Measurements from ENCODE around the gene ATP2A1. TPM values are rescaled to one million over a fixed set of nuclear protein-coding genes. Genes with fewer than 3 reads are reported as not detected.
A peak's percentile ranks its signal among the peaks of the same experiment; 100 is the strongest.

The ATP2A1 gene
- total RNA-seq, 1 donor = 0.36 TPM

GRCh38 chr16:28859326-28859725 is 19.0 kb upstream of the ATP2A1 start:
- peaks cover 3% of the 10 kb centered on the region for H4K20me1 ChIP-seq (ENCODE audit: insufficient read depth, low read length)
- H3K27me3 ChIP-seq (ENCODE audit: insufficient read depth, low read length) = no peaks in the 10 kb centered on the region
- no peaks in the 10 kb centered on the region for H3K9me3 ChIP-seq (ENCODE audit: low read depth, low read length)
- TF ChIP-seq CTCF (IDR thresholded peaks at IDR 0.05; ENCODE audit: extremely low read depth, low read depth, low read length) = no peak
- peaks cover 23% of the 10 kb centered on the region for H3K79me2 ChIP-seq (ENCODE audit: insufficient read depth, low read length)
- peak overlapping the region; percentile 8 for H3K27ac ChIP-seq (ENCODE audit: low read depth, low read length)
- DNase-seq (ENCODE audit: insufficient read length, low spot score, missing footprints) = peak; percentile 62
- no peak overlapping the region for H2AFZ ChIP-seq (ENCODE audit: low read length)
- peaks cover 6% of the 10 kb centered on the region for H3K4me1 ChIP-seq (ENCODE audit: insufficient read depth, low read length)
- H3K4me3 ChIP-seq (ENCODE audit: insufficient read depth, low read length) = no peak overlapping the region
- no peak overlapping the region for H3K4me2 ChIP-seq (ENCODE audit: insufficient read depth, low read length)
- no peaks in the 10 kb centered on the region for H3K36me3 ChIP-seq (ENCODE audit: insufficient read depth, low read length)

GRCh38 chr16:28863929-28864793 is 14.1 kb upstream of the ATP2A1 start:
- H2AFZ ChIP-seq (ENCODE audit: low read length) = peak overlapping the region; percentile 100
- DNase-seq (ENCODE audit: insufficient read length, low spot score, missing footprints) = peak; percentile 93
- peak overlapping the region; percentile 96 for H3K4me2 ChIP-seq (ENCODE audit: insufficient read depth, low read length)
- H3K79me2 ChIP-seq (ENCODE audit: insufficient read depth, low read length) = peaks cover 50% of the 10 kb centered on the region
- H3K36me3 ChIP-seq (ENCODE audit: insufficient read depth, low read length) = peaks cover 18% of the 10 kb centered on the region
- TF ChIP-seq CTCF (IDR thresholded peaks at IDR 0.05; ENCODE audit: extremely low read depth, low read depth, low read length) = no peak
- no peaks in the 10 kb centered on the region for H3K9me3 ChIP-seq (ENCODE audit: low read depth, low read length)
- peaks cover 16% of the 10 kb centered on the region for H3K4me1 ChIP-seq (ENCODE audit: insufficient read depth, low read length)
- H4K20me1 ChIP-seq (ENCODE audit: insufficient read depth, low read length) = peaks cover 19% of the 10 kb centered on the region
- H3K27ac ChIP-seq (ENCODE audit: low read depth, low read length) = peak overlapping the region; percentile 90
- peak overlapping the region; percentile 91 for H3K4me3 ChIP-seq (ENCODE audit: insufficient read depth, low read length)
- H3K27me3 ChIP-seq (ENCODE audit: insufficient read depth, low read length) = no peaks in the 10 kb centered on the region

- H3K36me3 ChIP-seq (ENCODE audit: insufficient read depth, low read length) = peaks cover 28% of the 10 kb centered on the region
- no peaks in the 10 kb centered on the region for H3K27me3 ChIP-seq (ENCODE audit: insufficient read depth, low read length)
- no peaks in the 10 kb centered on the region for H3K9me3 ChIP-seq (ENCODE audit: low read depth, low read length)
- H3K27ac ChIP-seq (ENCODE audit: low read depth, low read length) = peak overlapping the region; percentile 90
- H4K20me1 ChIP-seq (ENCODE audit: insufficient read depth, low read length) = peaks cover 22% of the 10 kb centered on the region
- DNase-seq (ENCODE audit: insufficient read length, low spot score, missing footprints) = peak; percentile 42
- peak overlapping the region; percentile 91 for H3K4me3 ChIP-seq (ENCODE audit: insufficient read depth, low read length)
- peaks cover 16% of the 10 kb centered on the region for H3K4me1 ChIP-seq (ENCODE audit: insufficient read depth, low read length)
- H3K79me2 ChIP-seq (ENCODE audit: insufficient read depth, low read length) = peaks cover 50% of the 10 kb centered on the region
- TF ChIP-seq CTCF (IDR thresholded peaks at IDR 0.05; ENCODE audit: extremely low read depth, low read depth, low read length) = no peak
- peak overlapping the region; percentile 96 for H3K4me2 ChIP-seq (ENCODE audit: insufficient read depth, low read length)
- H2AFZ ChIP-seq (ENCODE audit: low read length) = no peak overlapping the region
Observed at GRCh38 chr16:28865001-28865688, 13.1 kb upstream of the ATP2A1 start.

Data from osteoblast (primary cell).